Measurements from ENCODE around the gene POLR3K. TPM values are rescaled to one million over a fixed set of nuclear protein-coding genes. Genes with fewer than 3 reads are reported as not detected.

The POLR3K gene
- total RNA-seq, 2 experiments from 2014 or later, result 26.2 to 74.1 TPM

- Histone ChIP-seq H3K36me3 (ENCODE audit: insufficient read depth, low read length) (no peaks in the 10 kb centered on the region), H3K4me1 (ENCODE audit: insufficient read depth, low read length, poor library complexity, severe bottlenecking) (no peaks in the 10 kb centered on the region), H2AFZ (ENCODE audit: low read length) (no peak overlapping the region), H3K9me3 (ENCODE audit: low read length) (no peaks in the 10 kb centered on the region), H3K27ac (ENCODE audit: low read depth, low read length, poor library complexity, severe bottlenecking) (no peak overlapping the region), H3K4me3 (ENCODE audit: low read depth, low read length, poor library complexity, severe bottlenecking) (no peak overlapping the region), H4K20me1 (ENCODE audit: insufficient read depth, low read length) (no peaks in the 10 kb centered on the region), H3K4me2 (ENCODE audit: low read length) (no peak overlapping the region), H3K79me2 (ENCODE audit: insufficient read depth, low read depth, low read length) (no peaks in the 10 kb centered on the region), H3K9me2 (ENCODE audit: insufficient read depth, low read length) (no peaks in the 10 kb centered on the region)
- POLR2A ChIA-PET, result interaction anchor here (0.9 kb wide), 1 partner anchor 11 kb away, joined by 3 read pairs; the partner anchor contains the start of genes POLR3K and SNRNP25
- no TSS peak for BruUV-seq (replicated peaks)
- TF ChIP-seq CTCF (conservative IDR thresholded peaks at IDR 0.05; ENCODE audit: low read length), result no peak
- no peak for TF ChIP-seq EZH2phosphoT487 (IDR thresholded peaks at IDR 0.05; ENCODE audit: borderline replicate concordance, low read depth, low read length)
- intact Hi-C loops (cut with micrococcal nuclease; ENCODE audit: unreplicated experiment), result no loop called here
- CTCF ChIA-PET (ENCODE audit: unreplicated experiment), result interaction anchor here (0.6 kb wide), 1 partner anchor 32 kb away, joined by 4 read pairs; no protein-coding TSS in a partner anchor
- no peak for DNase-seq (ENCODE audit: low spot score)
Measured at GRCh38 chr16:63998-64913, 10.8 kb upstream of the POLR3K start.

DNA sequence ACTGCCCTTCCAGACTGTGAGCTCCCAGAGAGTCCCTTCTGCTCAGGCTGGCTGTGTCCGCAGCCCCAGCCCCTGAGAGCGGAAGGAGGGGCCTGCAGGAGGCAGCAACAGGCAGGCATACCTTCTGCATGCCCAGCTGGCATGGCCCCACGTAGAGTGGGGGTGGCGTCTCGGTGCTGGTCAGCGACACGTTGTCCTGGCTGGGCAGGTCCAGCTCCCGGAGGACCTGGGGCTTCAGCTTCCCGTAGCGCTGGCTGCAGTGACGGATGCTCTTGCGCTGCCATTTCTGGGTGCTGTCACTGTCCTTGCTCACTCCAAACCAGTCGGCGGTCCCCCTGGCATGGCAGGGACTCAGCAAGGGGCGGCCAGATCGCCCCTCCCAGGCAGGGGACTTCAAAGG lies 10.1 kb upstream of the POLR3K start:
- Histone ChIP-seq H3K4me3 (ENCODE audit: low read depth, low read length, poor library complexity, severe bottlenecking) (no peak overlapping the region), H4K20me1 (ENCODE audit: insufficient read depth, low read length) (no peaks in the 10 kb centered on the region), H2AFZ (ENCODE audit: low read length) (no peak overlapping the region), H3K79me2 (ENCODE audit: insufficient read depth, low read depth, low read length) (no peaks in the 10 kb centered on the region), H3K27ac (ENCODE audit: low read depth, low read length, poor library complexity, severe bottlenecking) (no peak overlapping the region), H3K4me2 (ENCODE audit: low read length) (no peak overlapping the region), H3K9me2 (ENCODE audit: insufficient read depth, low read length) (no peaks in the 10 kb centered on the region), H3K9me3 (ENCODE audit: low read length) (no peaks in the 10 kb centered on the region), H3K36me3 (ENCODE audit: insufficient read depth, low read length) (peaks cover 5% of the 10 kb centered on the region; the same call in 1 of the 2 replicates), H3K4me1 (ENCODE audit: insufficient read depth, low read length, poor library complexity, severe bottlenecking) (no peaks in the 10 kb centered on the region)
- no peak for TF ChIP-seq CTCF (conservative IDR thresholded peaks at IDR 0.05; ENCODE audit: low read length)
- TF ChIP-seq EZH2phosphoT487 (IDR thresholded peaks at IDR 0.05; ENCODE audit: borderline replicate concordance, low read depth, low read length), result no peak
- DNase-seq (ENCODE audit: low spot score), result no peak
- POLR2A ChIA-PET, result no interaction called here
- CTCF ChIA-PET (ENCODE audit: unreplicated experiment), result interaction anchor here (0.6 kb wide), 1 partner anchor 33 kb away, joined by 4 read pairs; no protein-coding TSS in a partner anchor
- intact Hi-C loops (cut with micrococcal nuclease; ENCODE audit: unreplicated experiment), result no loop called here
- no TSS peak for BruUV-seq (replicated peaks)

- Histone ChIP-seq H4K20me1 (ENCODE audit: insufficient read depth, low read length) (no peaks in the 10 kb centered on the region), H2AFZ (ENCODE audit: low read length) (no peak overlapping the region), H3K36me3 (ENCODE audit: insufficient read depth, low read length) (peaks cover 10% of the 10 kb centered on the region; the same call in 1 of the 2 replicates), H3K4me3 (ENCODE audit: low read depth, low read length, poor library complexity, severe bottlenecking) (no peak overlapping the region), H3K9me2 (ENCODE audit: insufficient read depth, low read length) (no peaks in the 10 kb centered on the region), H3K4me1 (ENCODE audit: insufficient read depth, low read length, poor library complexity, severe bottlenecking) (no peaks in the 10 kb centered on the region), H3K79me2 (ENCODE audit: insufficient read depth, low read depth, low read length) (no peaks in the 10 kb centered on the region), H3K27ac (ENCODE audit: low read depth, low read length, poor library complexity, severe bottlenecking) (no peak overlapping the region), H3K4me2 (ENCODE audit: low read length) (no peak overlapping the region), H3K9me3 (ENCODE audit: low read length) (no peaks in the 10 kb centered on the region)
- intact Hi-C loops (cut with micrococcal nuclease; ENCODE audit: unreplicated experiment), result no loop called here
- POLR2A ChIA-PET, result no interaction called here
- CTCF ChIA-PET (ENCODE audit: unreplicated experiment), result no interaction called here
- TF ChIP-seq CTCF (conservative IDR thresholded peaks at IDR 0.05; ENCODE audit: low read length) (no peak), EZH2phosphoT487 (IDR thresholded peaks at IDR 0.05; ENCODE audit: borderline replicate concordance, low read depth, low read length) (no peak)
- no TSS peak for BruUV-seq (replicated peaks)
- DNase-seq (ENCODE audit: low spot score), result no peak
Measured at GRCh38 chr16:62968-63391, 9.6 kb upstream of the POLR3K start.
